HUES64 (cell line): ENCODE measurements around the gene SEPTIN2.
"Not testable (repeated sequence)": the region's sequence is repeated elsewhere in the genome, so short reads cannot be mapped to it uniquely, and the experiment has no call there.

Source experiments
- H3K27ac ChIP-seq: 2 replicates; pipeline ENCODE4 v1.7.0; 2013; ENCODE audit warnings: low read depth, low read length, inconsistent platforms
- H3K27me3 ChIP-seq: 2 replicates; pipeline ENCODE4 v1.6.1; 2013; ENCODE audit warnings: mild to moderate bottlenecking, low read length; ENCODE audit not compliant: insufficient read depth
- H3K36me3 ChIP-seq: 2 replicates; pipeline ENCODE4 v1.6.1; 2013; ENCODE audit warnings: mild to moderate bottlenecking, low read length; ENCODE audit not compliant: insufficient read depth
- H3K4me1 ChIP-seq: 2 replicates; pipeline ENCODE4 v1.6.1; 2013; ENCODE audit warnings: mild to moderate bottlenecking, low read length, moderate library complexity; ENCODE audit not compliant: insufficient read depth
- H3K4me3 ChIP-seq: 2 replicates; pipeline ENCODE4 v1.5.1; 2013; ENCODE audit warnings: mild to moderate bottlenecking, low read length, moderate library complexity
- H3K9ac ChIP-seq: 2 replicates; pipeline ENCODE4 v1.6.1; 2013; ENCODE audit warnings: mild to moderate bottlenecking, low read depth, low read length
- H3K9me3 ChIP-seq: 2 replicates; pipeline ENCODE4 v1.6.1; 2013; ENCODE audit warnings: low read depth, low read length; ENCODE audit not compliant: insufficient read depth
- WGBS: fragments of 150-250, 120-280 bp; methylation state at CpG from one replicate; pipeline ENCODE4 v1.1.7; 2013; ENCODE audit warnings: missing lambda C conversion rate; 5-methylcytosine and 5-hydroxymethylcytosine counted together

Gene SEPTIN2

GRCh38 chr2:241391892-241392665 is 76.4 kb downstream of the SEPTIN2 start:
- Histone ChIP-seq H3K27me3 (no peaks in the 10 kb centered on the region), H3K9me3 (no peaks in the 10 kb centered on the region), H3K4me1 (no peaks in the 10 kb centered on the region), H3K36me3 (peaks cover 5% of the 10 kb centered on the region; the same call in 1 of the 2 replicates), H3K9ac (no peak overlapping the region), H3K27ac (no peak overlapping the region), H3K4me3 (no peak overlapping the region)
- WGBS, result 80% methylated on average over 6 of the region's 6 CpGs

- H3K27me3 ChIP-seq, H3K4me3 ChIP-seq, H3K27ac ChIP-seq, H3K9ac ChIP-seq, H3K4me1 ChIP-seq, H3K36me3 ChIP-seq, H3K9me3 ChIP-seq: not testable (repeated sequence)
- WGBS, result 97% methylated on average over 4 of the region's 4 CpGs
Observed at GRCh38 chr2:241392753-241393152, 77.0 kb downstream of the SEPTIN2 start.

GRCh38 chr2:241393524-241394196 is 77.9 kb downstream of the SEPTIN2 start:
- 0 out of 2 replicates have a peak, but pooled peaks cover 5% of the 10 kb centered on the region for H3K36me3 ChIP-seq
- H3K27me3 ChIP-seq, result no peaks in the 10 kb centered on the region
- no peaks in the 10 kb centered on the region for H3K9me3 ChIP-seq
- H3K4me3 ChIP-seq, result no peak overlapping the region
- no peak overlapping the region for H3K27ac ChIP-seq
- H3K4me1 ChIP-seq, result no peaks in the 10 kb centered on the region
- whole genome bisulfite sequencing, result 91% methylated on average over 2 of the region's 3 CpGs
- H3K9ac ChIP-seq, result no peak overlapping the region

GRCh38 chr2:241396809-241397208 is 81.1 kb downstream of the SEPTIN2 start:
- not testable (repeated sequence) for H3K9ac ChIP-seq, H3K27ac ChIP-seq, H3K36me3 ChIP-seq, H3K4me1 ChIP-seq, H3K27me3 ChIP-seq, H3K9me3 ChIP-seq, H3K4me3 ChIP-seq
- 96% methylated on average over 4 of the region's 6 CpGs for WGBS

GRCh38 chr2:241399941-241400922 is 84.5 kb downstream of the SEPTIN2 start:
- H3K27me3 ChIP-seq, result no peaks in the 10 kb centered on the region
- no peak overlapping the region for H3K27ac ChIP-seq
- H3K4me1 ChIP-seq, result no peaks in the 10 kb centered on the region
- peaks cover 6% of the 10 kb centered on the region; the same call in 1 of the 2 replicates for H3K36me3 ChIP-seq
- no peak overlapping the region for H3K9ac ChIP-seq
- WGBS, result 95% methylated on average over 10 of the region's 10 CpGs
- no peaks in the 10 kb centered on the region for H3K9me3 ChIP-seq
- H3K4me3 ChIP-seq, result no peak overlapping the region
